HepG2 (cell line): ENCODE results near the gene PPDPF.

ENCODE experiments used
- AGO1 ChIP-seq: fragments of 200-400 bp; formaldehyde crosslinking; IDR thresholded peaks from 2 replicates; pipeline ENCODE4 v1.6.1; 2017; ENCODE audit warnings: mild to moderate bottlenecking, low read depth, low read length, moderate library complexity; ENCODE audit not compliant: poor library complexity, severe bottlenecking
- EZH2 ChIP-seq: conservative IDR thresholded peaks from 2 replicates; pipeline ENCODE4 v1.6.1; 2012; ENCODE audit warnings: mild to moderate bottlenecking, low read depth, low read length, moderate library complexity
- FOXK1 ChIP-seq: sonication (generic); formaldehyde crosslinking; IDR thresholded peaks from 2 replicates; pipeline ENCODE4 v1.4.0; 2020; ENCODE audit warnings: low read depth, missing genetic modification reagents, borderline replicate concordance
- MAFK ChIP-seq, 2 experiments: IDR thresholded peaks in 1 of 2; conservative IDR thresholded peaks in 1 of 2; 2 replicates each; pipeline ENCODE4 v1.6.1; 2011; ENCODE audit warnings: improper control_type of control experiment in 2 of 2, low read length in 2 of 2
- MAX ChIP-seq: IDR thresholded peaks from 2 replicates; pipeline ENCODE4 v1.6.1; 2012; ENCODE audit warnings: inconsistent platforms
- SMAD1 ChIP-seq: sonication (generic); formaldehyde crosslinking; IDR thresholded peaks from 2 replicates; pipeline ENCODE4 v1.4.0; 2020; ENCODE audit warnings: missing genetic modification reagents, low read depth, mild to moderate bottlenecking, borderline replicate concordance
- SP2 ChIP-seq: sonication (generic); formaldehyde crosslinking; IDR thresholded peaks from 2 replicates; pipeline ENCODE4 v1.5.1; 2020; ENCODE audit warnings: mild to moderate bottlenecking, missing genetic modification reagents
- ZFP91 ChIP-seq: sonication (generic); formaldehyde crosslinking; IDR thresholded peaks from 2 replicates; pipeline ENCODE4 v1.9.0; 2022; ENCODE audit warnings: missing genetic modification reagents, mild to moderate bottlenecking, borderline replicate concordance
- ZFX ChIP-seq: sonication (generic); formaldehyde crosslinking; IDR thresholded peaks from 2 replicates; pipeline ENCODE4 v1.4.0; 2020; ENCODE audit warnings: mild to moderate bottlenecking, low read depth, missing genetic modification reagents, moderate library complexity
- ZNF24 ChIP-seq: fragments of 450-650 bp; IDR thresholded peaks from 2 replicates; pipeline ENCODE4 v1.6.1; 2017; ENCODE audit warnings: antibody characterized with exemption, mild to moderate bottlenecking
- ZNF30 ChIP-seq: sonication (generic); formaldehyde crosslinking; IDR thresholded peaks from 2 replicates; pipeline ENCODE4 v1.5.0; 2020; ENCODE audit warnings: mild to moderate bottlenecking, missing genetic modification reagents
- TF ChIP-seq, protein P1 (sequence below): sonication (generic); formaldehyde crosslinking; IDR thresholded peaks from 2 replicates; pipeline ENCODE4 v1.8.0; 2022; ENCODE audit warnings: missing genetic modification reagents, mild to moderate bottlenecking, inconsistent platforms, borderline replicate concordance

GRCh38 chr20:63567136-63567385 is 46.5 kb downstream of the PPDPF start:
- peak; percentile 14 for TF ChIP-seq AGO1
- TF ChIP-seq ZFX (CRISPR knock-in tag): no peak
- no peak for TF ChIP-seq MAX
- TF ChIP-seq SMAD1: no peak
- TF ChIP-seq ZNF24: no peak
- TF ChIP-seq FOXK1 (CRISPR knock-in tag): no peak
- TF ChIP-seq ZFP91: no peak
- TF ChIP-seq ZNF30 (CRISPR knock-in tag): no peak
- no peak for TF ChIP-seq MAFK (conservative IDR thresholded peaks at IDR 0.05 in 1 of 2, IDR thresholded peaks at IDR 0.05 in 1 of 2; ENCODE audit: low read length in 2 of 2)
- TF ChIP-seq EZH2: no peak
- TF ChIP-seq, protein P1, sequence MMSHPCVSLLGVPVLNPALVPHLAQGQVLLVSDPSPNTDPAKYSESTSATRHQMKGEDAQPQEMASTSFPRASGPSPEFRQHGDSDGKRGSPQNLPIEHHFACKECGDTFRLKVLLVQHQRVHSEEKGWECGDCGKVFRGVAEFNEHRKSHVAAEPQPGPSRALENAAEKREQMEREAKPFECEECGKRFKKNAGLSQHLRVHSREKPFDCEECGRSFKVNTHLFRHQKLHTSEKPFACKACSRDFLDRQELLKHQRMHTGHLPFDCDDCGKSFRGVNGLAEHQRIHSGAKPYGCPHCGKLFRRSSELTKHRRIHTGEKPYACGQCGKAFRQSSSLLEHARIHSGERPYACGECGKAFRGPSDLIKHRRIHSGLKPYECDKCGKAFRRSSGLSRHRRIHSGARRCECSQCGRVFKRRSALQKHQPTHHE: no peak
- no peak for TF ChIP-seq SP2 (CRISPR knock-in tag)
